Activated CD4-positive, alpha-beta T cell treated with anti-CD3 and anti-CD28 coated beads, Interleukin-2, amount 50 U/mL, for 16 hours (primary cell): Measurements from ENCODE around the gene SNX3.

Experiments
- DNase-seq: peaks from one replicate; pipeline ENCODE4 v3.0.0-alpha.2; 2020

The SNX3 gene

GRCh38 chr6:108200186-108200585 is 60.7 kb downstream of the SNX3 start:
- no peak for DNase-seq

- DNase-seq, result no peak
Observed at GRCh38 chr6:108198761-108199498, 61.9 kb downstream of the SNX3 start.

GRCh38 chr6:108195209-108195608 is 65.6 kb downstream of the SNX3 start:
- DNase-seq, result no peak

DNA sequence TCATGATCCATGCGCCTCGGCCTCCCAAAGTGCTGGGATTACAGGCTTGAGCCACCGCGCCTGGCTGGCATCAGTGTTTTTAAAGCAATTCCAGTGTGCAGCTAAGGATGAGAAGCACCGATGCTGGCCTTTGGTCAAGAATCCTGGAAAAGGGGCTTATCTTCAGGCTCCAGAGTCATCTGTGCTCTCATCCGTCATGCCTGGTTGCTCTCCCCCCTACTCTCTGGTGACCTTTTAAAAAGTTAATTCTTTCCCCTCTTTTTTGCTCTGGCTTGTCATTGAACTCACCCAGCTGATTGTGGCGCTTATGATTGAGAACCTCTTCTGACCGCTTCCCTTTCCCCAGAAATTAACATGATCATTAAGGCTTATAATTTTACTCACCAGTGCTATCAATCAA is 66.3 kb downstream of the SNX3 start:
- DNase-seq, result no peak

- DNase-seq, result no peak
Observed at GRCh38 chr6:108193835-108194234, 67.0 kb downstream of the SNX3 start.

- DNase-seq, result no peak
Observed at GRCh38 chr6:108193131-108193530, 67.7 kb downstream of the SNX3 start.

- no peak for DNase-seq
Observed at GRCh38 chr6:108187519-108187918, 73.3 kb downstream of the SNX3 start.

DNA sequence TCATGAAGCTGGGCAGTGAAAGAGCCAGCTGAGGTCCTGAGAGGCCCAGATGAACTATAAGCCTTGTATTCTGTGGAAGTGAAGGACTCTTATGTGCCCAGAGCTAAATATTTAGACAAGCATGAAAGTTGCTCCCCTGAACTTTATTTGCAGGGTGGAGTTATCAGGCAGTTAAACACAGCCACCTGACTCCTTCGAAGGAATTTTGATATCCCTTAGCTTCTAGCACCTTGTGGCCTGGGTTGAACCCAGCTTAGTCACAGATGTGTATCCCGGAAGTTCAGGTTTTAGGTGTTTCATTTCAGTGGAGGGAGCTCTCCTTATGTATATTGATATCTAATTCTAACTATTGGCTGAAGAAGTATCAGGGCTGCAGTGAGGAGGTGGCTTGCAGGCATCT is 74.6 kb downstream of the SNX3 start:
- DNase-seq, result no peak

DNA sequence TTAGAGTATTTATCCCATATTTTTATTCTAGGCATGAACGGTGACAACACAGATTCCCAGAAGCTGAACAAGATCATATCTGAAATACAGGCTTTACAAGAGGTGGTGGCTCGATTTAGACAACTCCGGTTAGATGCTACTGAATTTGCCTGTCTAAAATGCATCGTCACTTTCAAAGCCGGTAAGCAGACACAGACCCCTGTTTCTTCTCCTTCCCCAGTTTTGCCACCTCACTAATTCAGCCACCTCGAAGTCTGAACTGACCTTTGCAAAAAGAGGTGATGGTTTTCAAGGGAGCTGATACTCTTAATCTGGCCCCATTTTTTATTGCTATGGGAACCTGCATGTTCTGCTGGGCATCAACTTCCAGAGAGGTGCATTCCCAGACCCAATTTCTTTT is 80.1 kb downstream of the SNX3 start:
- no peak for DNase-seq

GRCh38 chr6:108180266-108180665 is 80.6 kb downstream of the SNX3 start:
- DNase-seq, result no peak

DNA sequence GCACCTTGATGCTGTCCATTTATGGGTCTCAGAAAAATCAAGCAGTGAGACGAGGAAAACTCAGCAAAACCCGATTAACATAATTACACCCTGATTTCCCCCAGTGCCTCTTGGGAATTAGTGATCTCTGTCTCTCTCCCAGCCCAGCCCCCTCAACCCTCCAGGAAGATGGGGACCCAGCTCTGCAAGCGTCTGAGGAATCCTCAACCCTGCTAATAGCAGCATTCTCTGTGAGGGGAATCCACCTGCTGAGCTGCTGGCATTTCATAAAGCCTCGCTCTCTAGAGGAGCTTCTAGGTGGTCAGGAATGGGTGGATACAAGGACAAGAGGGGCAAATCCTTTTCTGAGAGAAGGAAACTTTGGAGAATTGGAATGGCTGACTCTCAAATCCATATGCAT is 81.1 kb downstream of the SNX3 start:
- DNase-seq, result no peak

GRCh38 chr6:108176281-108177089 is 84.4 kb downstream of the SNX3 start:
- no peak for DNase-seq

- DNase-seq, result no peak
Observed at GRCh38 chr6:108175592-108176279, 85.1 kb downstream of the SNX3 start.

GRCh38 chr6:108175176-108175591 is 85.7 kb downstream of the SNX3 start:
- DNase-seq, result no peak

DNA sequence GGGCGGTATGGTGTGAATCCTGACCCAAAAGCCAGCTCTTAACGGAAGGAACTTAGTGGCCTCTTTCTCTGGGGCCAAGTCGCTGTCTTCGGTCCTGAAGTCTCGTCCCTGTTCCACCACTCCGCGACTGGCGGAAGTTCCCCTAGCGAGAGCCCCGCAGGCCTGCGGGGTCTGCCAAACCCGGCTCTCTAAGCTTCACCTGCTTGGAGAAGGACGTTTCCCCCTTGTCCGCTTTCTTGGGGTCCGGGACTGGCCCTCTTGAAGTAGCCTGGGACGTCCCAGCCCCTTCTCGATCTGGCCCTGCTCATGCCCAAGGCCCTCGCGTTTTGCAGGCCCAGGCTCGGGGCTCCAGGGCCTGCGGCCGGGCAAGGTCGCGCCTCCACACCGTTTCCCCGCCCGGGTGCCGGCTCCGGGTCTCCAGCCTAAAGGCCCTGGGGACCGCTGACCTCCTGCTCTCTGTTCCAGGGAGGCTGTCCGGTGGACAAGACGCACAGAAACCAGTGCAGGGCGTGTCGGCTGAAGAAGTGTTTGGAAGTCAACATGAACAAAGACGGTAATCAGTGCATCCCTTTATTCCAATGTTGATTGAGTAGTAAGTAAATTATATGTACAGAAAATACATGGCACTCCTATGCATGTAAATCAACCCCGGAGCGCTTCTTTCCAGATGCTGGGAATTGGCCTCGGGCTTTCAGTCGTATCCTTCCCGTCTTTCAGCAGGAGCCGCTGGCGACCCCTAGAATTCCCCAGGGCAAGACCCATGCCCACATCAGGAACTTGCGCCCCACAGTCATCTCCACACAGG is 86.3 kb downstream of the SNX3 start:
- DNase-seq, result no peak

- no peak for DNase-seq
Observed at GRCh38 chr6:108171918-108172516, 88.8 kb downstream of the SNX3 start.

GRCh38 chr6:108171291-108171917 is 89.4 kb downstream of the SNX3 start:
- DNase-seq, result no peak

GRCh38 chr6:108170332-108171290 is 90.2 kb downstream of the SNX3 start:
- no peak for DNase-seq

DNA sequence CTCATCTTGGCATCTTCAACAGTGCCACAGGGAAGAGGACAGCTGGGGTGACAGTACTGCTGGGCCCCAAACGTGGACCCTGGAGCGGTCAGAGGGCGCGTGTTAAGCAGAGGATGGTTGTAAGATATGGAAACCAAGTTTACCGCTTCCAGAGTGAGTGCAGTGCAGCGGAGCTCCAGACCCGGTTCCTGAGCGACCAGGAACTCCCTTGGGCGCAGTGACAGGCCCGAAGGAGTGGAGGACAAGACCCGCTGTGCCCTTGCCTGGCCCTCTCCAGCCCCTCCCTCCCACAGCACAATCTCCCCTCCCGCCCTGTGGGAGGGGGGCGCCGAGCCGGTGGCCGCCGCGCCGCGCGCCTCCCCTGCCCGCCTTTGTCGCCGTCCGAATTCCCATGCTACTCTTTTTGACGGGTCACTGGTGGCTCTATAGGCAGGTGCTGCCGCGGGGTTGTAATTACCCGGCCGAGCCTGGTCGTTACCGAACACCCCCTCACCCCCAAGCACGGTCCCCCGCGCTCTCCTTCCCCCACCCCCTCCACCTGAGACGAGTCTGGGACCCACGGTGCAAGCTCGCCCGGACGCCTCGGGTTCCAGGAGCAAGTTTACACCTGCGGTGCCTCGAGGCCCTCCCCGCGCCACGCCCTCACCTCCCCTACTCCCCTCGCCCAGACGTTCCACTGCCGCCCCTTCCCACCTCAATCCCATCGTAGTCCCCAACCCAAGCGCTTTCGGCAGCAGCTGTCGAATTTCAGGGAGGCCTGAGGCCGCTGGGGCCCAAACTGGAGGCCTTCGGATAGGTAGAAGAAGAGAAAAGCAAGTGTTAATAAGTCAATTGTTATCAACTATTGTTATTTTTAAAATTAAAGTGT is 91.1 kb downstream of the SNX3 start:
- no peak for DNase-seq
